GM23338 (cell line): Measurements from ENCODE around the gene ARHGEF10L. TPM values are rescaled to one million over a fixed set of nuclear protein-coding genes. Genes with fewer than 3 reads are reported as not detected.

Experiments used
- ATAC-seq: fragments of 200-7000 bp; cut with Tn5 transposase; 3 replicates; pipeline ENCODE4 v1.9.1; 2020
- DNase-seq: peaks from one replicate; pipeline ENCODE4 v3.0.0-alpha.2; 2015; ENCODE audit warnings: low spot score
- H2AFZ ChIP-seq: fragments of 200-600 bp; sonication (generic); 2 replicates; pipeline ENCODE4 v1.8.0; 2016; ENCODE audit warnings: antibody characterized with exemption, mild to moderate bottlenecking, moderate library complexity
- H3F3A ChIP-seq: fragments of 200-600 bp; sonication (generic); replicated peaks from 2 replicates; pipeline ENCODE4 v1.8.0; 2017; ENCODE audit warnings: antibody characterized with exemption, mixed run types, low read depth
- H3K27ac ChIP-seq: fragments of 200-600 bp; sonication (generic); 2 replicates; pipeline ENCODE4 v1.6.1; 2016; ENCODE audit warnings: low read depth
- H3K27me3 ChIP-seq: fragments of 200-600 bp; sonication (generic); 2 replicates; pipeline ENCODE4 v1.8.0; 2016; ENCODE audit warnings: mild to moderate bottlenecking, mixed run types, moderate library complexity; ENCODE audit not compliant: insufficient read depth
- H3K36me3 ChIP-seq: fragments of 200-600 bp; sonication (generic); 2 replicates; pipeline ENCODE4 v1.8.0; 2016; ENCODE audit warnings: mild to moderate bottlenecking; ENCODE audit not compliant: insufficient read depth
- H3K4me1 ChIP-seq: fragments of 200-600 bp; sonication (generic); 2 replicates; pipeline ENCODE4 v1.8.0; 2016; ENCODE audit warnings: mild to moderate bottlenecking, moderate library complexity; ENCODE audit not compliant: insufficient read depth
- H3K4me2 ChIP-seq: fragments of 200-600 bp; sonication (generic); 2 replicates; pipeline ENCODE4 v1.7.1; 2017; ENCODE audit warnings: mixed run types
- H3K4me3 ChIP-seq: fragments of 200-600 bp; sonication (generic); 2 replicates; pipeline ENCODE4 v1.6.1; 2016; ENCODE audit warnings: mixed run types
- H3K79me2 ChIP-seq: fragments of 200-600 bp; sonication (generic); replicated peaks from 2 replicates; pipeline ENCODE4 v1.8.0; 2017; ENCODE audit warnings: mild to moderate bottlenecking; ENCODE audit not compliant: insufficient read depth
- H3K9me2 ChIP-seq: fragments of 200-600 bp; sonication (generic); 2 replicates; pipeline ENCODE4 v1.8.0; 2017; ENCODE audit not compliant: insufficient read depth
- H4K20me1 ChIP-seq: fragments of 200-600 bp; sonication (generic); replicated peaks from 2 replicates; pipeline ENCODE4 v1.8.0; 2017; ENCODE audit warnings: mild to moderate bottlenecking; ENCODE audit not compliant: insufficient read depth
- H3K27ac Mint-ChIP-seq: 2 replicates; pipeline ENCODE4 v1.8.0; 2020; ENCODE audit warnings: inconsistent platforms, mild to moderate bottlenecking, moderate library complexity, mixed read lengths
- H3K27me3 Mint-ChIP-seq: 3 replicates; pipeline ENCODE4 v1.8.0; 2022; ENCODE audit warnings: low read depth, mild to moderate bottlenecking, moderate library complexity, mixed read lengths, inconsistent platforms; ENCODE audit not compliant: insufficient read depth, poor library complexity
- H3K36me3 Mint-ChIP-seq: 3 replicates; pipeline ENCODE4 v1.8.0; 2021; ENCODE audit warnings: low read depth, mild to moderate bottlenecking, inconsistent platforms, moderate library complexity, mixed read lengths
- H3K4me1 Mint-ChIP-seq: 3 replicates; pipeline ENCODE4 v1.8.0; 2020; ENCODE audit warnings: mild to moderate bottlenecking, inconsistent platforms, mixed read lengths
- H3K4me3 Mint-ChIP-seq: 3 replicates; pipeline ENCODE4 v1.8.0; 2021; ENCODE audit warnings: moderate library complexity, mild to moderate bottlenecking, inconsistent platforms, mixed read lengths
- H3K9me3 Mint-ChIP-seq: 3 replicates; pipeline ENCODE4 v1.8.0; 2020; ENCODE audit warnings: moderate library complexity, mild to moderate bottlenecking, inconsistent platforms, mixed read lengths
- EZH2 ChIP-seq: fragments of 200-600 bp; sonication (generic); IDR thresholded peaks from one replicate; pipeline ENCODE4 v1.8.0; 2017; ENCODE audit warnings: antibody characterized with exemption, mild to moderate bottlenecking, low read depth; ENCODE audit not compliant: unreplicated experiment
- EZH2phosphoT487 ChIP-seq: fragments of 200-600 bp; sonication (generic); IDR thresholded peaks from one replicate; pipeline ENCODE4 v1.8.1; 2018; ENCODE audit warnings: antibody characterized with exemption; ENCODE audit not compliant: unreplicated experiment
- JUNB ChIP-seq: IDR thresholded peaks from one replicate; pipeline ENCODE4 v1.6.1; 2016; ENCODE audit warnings: antibody characterized with exemption; ENCODE audit not compliant: unreplicated experiment
- POLR2AphosphoS5 ChIP-seq: IDR thresholded peaks from 2 replicates; pipeline ENCODE4 v1.6.1; 2016; ENCODE audit warnings: antibody characterized with exemption, low read depth
- STAT1 ChIP-seq: IDR thresholded peaks from one replicate; pipeline ENCODE4 v1.6.1; 2016; ENCODE audit warnings: antibody characterized with exemption; ENCODE audit not compliant: unreplicated experiment
- ZNF331 ChIP-seq: fragments of 250-450 bp; sonication (Bioruptor Pico); IDR thresholded peaks from 2 replicates; pipeline ENCODE4 v1.5.0; 2020; ENCODE audit warnings: low read depth, mild to moderate bottlenecking, moderate library complexity
- polyA plus RNA-seq: library from polyadenylated mRNA; unstranded; fragments of >200 nt; fragmentation: Nextera tagmentation; extraction: Ambion mirVana; gene quantifications from 2 replicates; pipeline ENCODE4 v1.2.1, GENCODE V29; 2016
- total RNA-seq: library from RNA; depleted of rRNA; stranded (reverse); fragments of >200 nt; shearing (Covaris generic); gene quantifications from 2 replicates; pipeline ENCODE4 v1.2.3, GENCODE V29; 2014
- TF ChIP-seq, protein P1 (sequence below), 2 experiments: fragments of 200-600 bp in 1 of 2; sonication (generic) in 1 of 2; conservative IDR thresholded peaks; 2 replicates each; pipeline versions ENCODE4 v1.5.1 to v1.6.1; 2016 to 2017; ENCODE audit warnings: antibody characterized with exemption in 2 of 2, low read depth in 2 of 2, mild to moderate bottlenecking in 2 of 2, moderate library complexity in 1 of 2
- TF ChIP-seq, protein P2 (sequence below): fragments of 250-450 bp; sonication (Bioruptor Pico); IDR thresholded peaks from 2 replicates; pipeline ENCODE4 v1.5.0; 2020; ENCODE audit warnings: mild to moderate bottlenecking, moderate library complexity

Gene ARHGEF10L
- total and polyA plus RNA-seq, 2 experiments from 2014 or later = 12.1 to 46.8 TPM

DNA sequence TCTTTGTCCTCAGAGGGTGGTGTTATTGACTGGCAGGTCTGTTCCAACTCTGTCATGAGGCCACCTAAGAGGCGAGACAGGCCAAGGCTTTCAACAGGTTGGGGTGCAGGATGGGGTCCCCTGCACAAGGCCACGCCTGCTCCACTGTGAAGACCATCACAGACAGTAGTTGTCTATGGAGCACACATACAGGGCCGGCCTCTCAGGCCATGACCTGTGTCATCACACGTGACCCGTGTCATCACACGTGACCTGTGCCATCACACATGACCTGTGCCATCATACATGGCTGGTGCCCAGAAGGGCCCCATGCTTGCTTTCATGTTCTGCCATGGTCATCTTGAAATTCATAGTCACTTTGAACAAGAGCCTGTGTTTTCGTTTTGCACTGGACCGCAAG, 91.9 kb downstream of the ARHGEF10L start:
- Histone ChIP-seq H3K36me3 (peaks cover 11% of the 10 kb centered on the region), H3K27me3 (no peaks in the 10 kb centered on the region), H4K20me1 (no peaks in the 10 kb centered on the region), H3K9me2 (no peaks in the 10 kb centered on the region), H3K27ac (no peak overlapping the region), H2AFZ (no peak overlapping the region), H3F3A (no peaks in the 10 kb centered on the region), H3K4me1 (no peaks in the 10 kb centered on the region), H3K4me2 (no peak overlapping the region), H3K79me2 (no peaks in the 10 kb centered on the region), H3K4me3 (no peak overlapping the region)
- H3K4me1 Mint-ChIP-seq = peaks cover 13% of the 10 kb centered on the region
- peaks cover 54% of the 10 kb centered on the region for H3K36me3 Mint-ChIP-seq
- no peaks in the 10 kb centered on the region for H3K9me3 Mint-ChIP-seq
- H3K27ac Mint-ChIP-seq = no peak overlapping the region
- TF ChIP-seq EZH2 (no peak), ZNF331 (CRISPR knock-in tag) (no peak), EZH2phosphoT487 (no peak), JUNB (no peak), POLR2AphosphoS5 (no peak; the same call in 1 of the 2 replicates), STAT1 (no peak)
- TF ChIP-seq, protein P1, sequence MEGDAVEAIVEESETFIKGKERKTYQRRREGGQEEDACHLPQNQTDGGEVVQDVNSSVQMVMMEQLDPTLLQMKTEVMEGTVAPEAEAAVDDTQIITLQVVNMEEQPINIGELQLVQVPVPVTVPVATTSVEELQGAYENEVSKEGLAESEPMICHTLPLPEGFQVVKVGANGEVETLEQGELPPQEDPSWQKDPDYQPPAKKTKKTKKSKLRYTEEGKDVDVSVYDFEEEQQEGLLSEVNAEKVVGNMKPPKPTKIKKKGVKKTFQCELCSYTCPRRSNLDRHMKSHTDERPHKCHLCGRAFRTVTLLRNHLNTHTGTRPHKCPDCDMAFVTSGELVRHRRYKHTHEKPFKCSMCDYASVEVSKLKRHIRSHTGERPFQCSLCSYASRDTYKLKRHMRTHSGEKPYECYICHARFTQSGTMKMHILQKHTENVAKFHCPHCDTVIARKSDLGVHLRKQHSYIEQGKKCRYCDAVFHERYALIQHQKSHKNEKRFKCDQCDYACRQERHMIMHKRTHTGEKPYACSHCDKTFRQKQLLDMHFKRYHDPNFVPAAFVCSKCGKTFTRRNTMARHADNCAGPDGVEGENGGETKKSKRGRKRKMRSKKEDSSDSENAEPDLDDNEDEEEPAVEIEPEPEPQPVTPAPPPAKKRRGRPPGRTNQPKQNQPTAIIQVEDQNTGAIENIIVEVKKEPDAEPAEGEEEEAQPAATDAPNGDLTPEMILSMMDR (conservative IDR thresholded peaks at IDR 0.05; ENCODE audit: low read depth in 2 of 2) = no peak
- TF ChIP-seq, protein P2, sequence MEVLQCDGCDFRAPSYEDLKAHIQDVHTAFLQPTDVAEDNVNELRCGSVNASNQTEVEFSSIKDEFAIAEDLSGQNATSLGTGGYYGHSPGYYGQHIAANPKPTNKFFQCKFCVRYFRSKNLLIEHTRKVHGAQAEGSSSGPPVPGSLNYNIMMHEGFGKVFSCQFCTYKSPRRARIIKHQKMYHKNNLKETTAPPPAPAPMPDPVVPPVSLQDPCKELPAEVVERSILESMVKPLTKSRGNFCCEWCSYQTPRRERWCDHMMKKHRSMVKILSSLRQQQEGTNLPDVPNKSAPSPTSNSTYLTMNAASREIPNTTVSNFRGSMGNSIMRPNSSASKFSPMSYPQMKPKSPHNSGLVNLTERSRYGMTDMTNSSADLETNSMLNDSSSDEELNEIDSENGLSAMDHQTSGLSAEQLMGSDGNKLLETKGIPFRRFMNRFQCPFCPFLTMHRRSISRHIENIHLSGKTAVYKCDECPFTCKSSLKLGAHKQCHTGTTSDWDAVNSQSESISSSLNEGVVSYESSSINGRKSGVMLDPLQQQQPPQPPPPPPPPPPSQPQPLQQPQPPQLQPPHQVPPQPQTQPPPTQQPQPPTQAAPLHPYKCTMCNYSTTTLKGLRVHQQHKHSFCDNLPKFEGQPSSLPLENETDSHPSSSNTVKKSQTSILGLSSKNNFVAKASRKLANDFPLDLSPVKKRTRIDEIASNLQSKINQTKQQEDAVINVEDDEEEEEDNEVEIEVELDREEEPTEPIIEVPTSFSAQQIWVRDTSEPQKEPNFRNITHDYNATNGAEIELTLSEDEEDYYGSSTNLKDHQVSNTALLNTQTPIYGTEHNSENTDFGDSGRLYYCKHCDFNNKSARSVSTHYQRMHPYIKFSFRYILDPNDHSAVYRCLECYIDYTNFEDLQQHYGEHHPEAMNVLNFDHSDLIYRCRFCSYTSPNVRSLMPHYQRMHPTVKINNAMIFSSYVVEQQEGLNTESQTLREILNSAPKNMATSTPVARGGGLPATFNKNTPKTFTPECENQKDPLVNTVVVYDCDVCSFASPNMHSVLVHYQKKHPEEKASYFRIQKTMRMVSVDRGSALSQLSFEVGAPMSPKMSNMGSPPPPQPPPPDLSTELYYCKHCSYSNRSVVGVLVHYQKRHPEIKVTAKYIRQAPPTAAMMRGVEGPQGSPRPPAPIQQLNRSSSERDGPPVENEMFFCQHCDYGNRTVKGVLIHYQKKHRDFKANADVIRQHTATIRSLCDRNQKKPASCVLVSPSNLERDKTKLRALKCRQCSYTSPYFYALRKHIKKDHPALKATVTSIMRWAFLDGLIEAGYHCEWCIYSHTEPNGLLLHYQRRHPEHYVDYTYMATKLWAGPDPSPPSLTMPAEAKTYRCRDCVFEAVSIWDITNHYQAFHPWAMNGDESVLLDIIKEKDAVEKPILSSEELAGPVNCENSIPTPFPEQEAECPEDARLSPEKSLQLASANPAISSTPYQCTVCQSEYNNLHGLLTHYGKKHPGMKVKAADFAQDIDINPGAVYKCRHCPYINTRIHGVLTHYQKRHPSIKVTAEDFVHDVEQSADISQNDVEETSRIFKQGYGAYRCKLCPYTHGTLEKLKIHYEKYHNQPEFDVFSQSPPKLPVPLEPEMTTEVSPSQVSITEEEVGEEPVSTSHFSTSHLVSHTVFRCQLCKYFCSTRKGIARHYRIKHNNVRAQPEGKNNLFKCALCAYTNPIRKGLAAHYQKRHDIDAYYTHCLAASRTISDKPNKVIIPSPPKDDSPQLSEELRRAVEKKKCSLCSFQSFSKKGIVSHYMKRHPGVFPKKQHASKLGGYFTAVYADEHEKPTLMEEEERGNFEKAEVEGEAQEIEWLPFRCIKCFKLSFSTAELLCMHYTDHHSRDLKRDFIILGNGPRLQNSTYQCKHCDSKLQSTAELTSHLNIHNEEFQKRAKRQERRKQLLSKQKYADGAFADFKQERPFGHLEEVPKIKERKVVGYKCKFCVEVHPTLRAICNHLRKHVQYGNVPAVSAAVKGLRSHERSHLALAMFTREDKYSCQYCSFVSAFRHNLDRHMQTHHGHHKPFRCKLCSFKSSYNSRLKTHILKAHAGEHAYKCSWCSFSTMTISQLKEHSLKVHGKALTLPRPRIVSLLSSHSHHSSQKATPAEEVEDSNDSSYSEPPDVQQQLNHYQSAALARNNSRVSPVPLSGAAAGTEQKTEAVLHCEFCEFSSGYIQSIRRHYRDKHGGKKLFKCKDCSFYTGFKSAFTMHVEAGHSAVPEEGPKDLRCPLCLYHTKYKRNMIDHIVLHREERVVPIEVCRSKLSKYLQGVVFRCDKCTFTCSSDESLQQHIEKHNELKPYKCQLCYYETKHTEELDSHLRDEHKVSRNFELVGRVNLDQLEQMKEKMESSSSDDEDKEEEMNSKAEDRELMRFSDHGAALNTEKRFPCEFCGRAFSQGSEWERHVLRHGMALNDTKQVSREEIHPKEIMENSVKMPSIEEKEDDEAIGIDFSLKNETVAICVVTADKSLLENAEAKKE = no peak
- H3K27me3 Mint-ChIP-seq = peaks cover 6% of the 10 kb centered on the region
- DNase-seq (no peak), ATAC-seq (no peak)
- H3K4me3 Mint-ChIP-seq = no peak overlapping the region
